Transverse colon (tissue), 3 donors: ENCODE measurements around the gene LGALS12.

Source experiments
- CTCF ChIP-seq, 5 experiments: fragments of 200-600 bp in 3 of 5; fragments of 450-650 bp in 2 of 5; sonication (generic) in 3 of 5; IDR thresholded peaks; 1 replicate in 2 of 5; 2 replicates in 3 of 5; pipeline ENCODE4 v1.5.1; 2016 to 2017; ENCODE audit warnings: antibody characterized with exemption in 5 of 5, inconsistent platforms in 3 of 5, mild to moderate bottlenecking in 2 of 5, moderate library complexity in 1 of 5
- POLR2A ChIP-seq: fragments of 450-650 bp; IDR thresholded peaks from one replicate; pipeline ENCODE4 v1.6.1; 2016; ENCODE audit warnings: antibody characterized with exemption, mild to moderate bottlenecking, moderate library complexity

DNA sequence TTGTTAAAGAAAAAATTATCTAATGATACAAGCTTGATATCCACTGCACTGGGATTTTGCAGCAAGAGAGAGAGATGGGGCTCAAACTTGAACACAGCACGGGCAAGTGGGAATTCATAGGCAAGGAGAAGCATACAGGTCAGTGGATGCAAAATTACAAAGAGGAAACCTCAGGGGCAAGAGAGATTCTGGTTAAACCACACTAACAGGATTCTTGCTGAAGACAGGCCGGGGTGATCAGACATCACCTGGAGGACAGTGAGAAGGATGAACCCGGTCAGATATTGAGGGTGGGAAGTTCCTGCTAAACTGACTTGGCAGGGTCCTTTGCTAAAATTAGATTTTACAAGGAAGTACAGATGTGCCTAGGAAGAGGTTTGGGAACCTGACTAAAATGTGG is 28.2 kb downstream of the LGALS12 start:
- TF ChIP-seq CTCF (IDR thresholded peaks at IDR 0.05) (no peak), POLR2A (no peak)
